ENCODE data around the gene PRSS50. TPM values are rescaled to one million over a fixed set of nuclear protein-coding genes. Genes with fewer than 3 reads are reported as not detected.
"Not testable (repeated sequence)": the region's sequence is repeated elsewhere in the genome, so short reads cannot be mapped to it uniquely, and the experiment has no call there.

The PRSS50 gene
- total RNA-seq, 1 experiment from 2014 or later: not detected

- DNase-seq (ENCODE audit: low read depth): no peak
Measured at GRCh38 chr3:46708401-46709156, 9.1 kb downstream of the PRSS50 start.

- DNase-seq (ENCODE audit: low read depth): no peak
Measured at GRCh38 chr3:46707601-46708011, 10.1 kb downstream of the PRSS50 start.

- no peak for DNase-seq (ENCODE audit: low read depth)
Measured at GRCh38 chr3:46706771-46707582, 10.7 kb downstream of the PRSS50 start.

- peak; percentile 87 for DNase-seq (ENCODE audit: low read depth)
Measured at GRCh38 chr3:46705751-46706552, 11.7 kb downstream of the PRSS50 start.

GRCh38 chr3:46705022-46705530 is 12.6 kb downstream of the PRSS50 start:
- peak; percentile 69 for DNase-seq (ENCODE audit: low read depth)

GRCh38 chr3:46704346-46704745 is 13.3 kb downstream of the PRSS50 start:
- not testable (repeated sequence) for DNase-seq (ENCODE audit: low read depth)

- DNase-seq (ENCODE audit: low read depth): no peak
Measured at GRCh38 chr3:46703013-46703520, 14.6 kb downstream of the PRSS50 start.

GRCh38 chr3:46702246-46703012 is 15.2 kb downstream of the PRSS50 start:
- no peak for DNase-seq (ENCODE audit: low read depth)

- no peak for DNase-seq (ENCODE audit: low read depth)
Measured at GRCh38 chr3:46701181-46701939, 16.3 kb downstream of the PRSS50 start, which contains the start of gene TMIE. Gene TMIE (plus strand): TSS chr3:46701392. CDS start chr3:46701488, 96 bp downstream.

GRCh38 chr3:46700772-46701171 is 16.9 kb downstream of the PRSS50 start:
- no peak for DNase-seq (ENCODE audit: low read depth)

- no peak for DNase-seq (ENCODE audit: low read depth)
Measured at GRCh38 chr3:46699676-46700523, 17.8 kb downstream of the PRSS50 start.

GRCh38 chr3:46695962-46696894 is 21.4 kb downstream of the PRSS50 start:
- no peak for DNase-seq (ENCODE audit: low read depth)

- DNase-seq (ENCODE audit: low read depth): peak; percentile 73
Measured at GRCh38 chr3:46695177-46695961, 22.3 kb downstream of the PRSS50 start.

GRCh38 chr3:46694520-46694919 is 23.1 kb downstream of the PRSS50 start:
- DNase-seq (ENCODE audit: low read depth): no peak

GRCh38 chr3:46693892-46694226 is 23.8 kb downstream of the PRSS50 start:
- no peak for DNase-seq (ENCODE audit: low read depth)

GRCh38 chr3:46693038-46693891 is 24.4 kb downstream of the PRSS50 start, which contains the start of gene ALS2CL:
Gene ALS2CL (minus strand): TSS chr3:46693679. CDS start chr3:46689440, 4,239 bp downstream.
- DNase-seq (ENCODE audit: low read depth): peak; percentile 36

Data from HT1080 (cell line).